ENCODE measurements around the gene ZIC1. TPM values are rescaled to one million over a fixed set of nuclear protein-coding genes. Genes with fewer than 3 reads are reported as not detected.
A peak's percentile ranks its signal among the peaks of the same experiment; 100 is the strongest.

The ZIC1 gene
- total RNA-seq, 3 donors from 2014 or later, result 2.0 to 6.1 TPM; not detected in 1

DNA sequence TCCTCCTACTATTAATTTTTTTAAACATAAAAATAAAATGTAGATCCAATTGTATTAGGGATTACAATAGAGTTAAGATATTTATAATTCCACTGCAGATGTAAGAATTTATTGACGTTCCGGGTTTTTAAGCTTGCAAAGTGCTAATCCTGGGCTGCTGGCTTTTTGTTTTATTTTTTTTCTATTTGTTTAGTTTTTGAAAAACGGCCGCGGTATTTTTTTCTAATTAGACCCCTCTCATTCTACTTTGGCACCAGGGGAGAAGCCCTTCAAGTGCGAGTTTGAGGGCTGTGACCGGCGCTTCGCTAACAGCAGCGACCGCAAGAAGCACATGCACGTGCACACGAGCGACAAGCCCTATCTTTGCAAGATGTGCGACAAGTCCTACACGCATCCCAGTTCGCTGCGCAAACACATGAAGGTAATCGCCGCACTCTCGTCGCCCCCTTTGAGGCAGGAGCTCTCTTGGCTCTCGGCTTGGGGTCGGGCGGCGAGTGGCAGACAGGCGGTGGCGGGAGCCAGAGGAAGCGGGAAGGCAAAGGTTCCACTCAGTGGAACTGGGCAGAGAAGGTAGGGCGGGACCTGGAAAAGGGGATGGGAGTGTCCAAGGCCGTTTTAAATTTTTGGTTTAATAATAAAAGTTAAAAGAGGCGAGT, 3.2 kb downstream of the ZIC1 start:
- peaks cover 11 to 91% of the 10 kb centered on the region in 2 donors for H3K27me3 ChIP-seq
- no peak for DNase-seq (ENCODE audit: low spot score in 2 of 2)
- H3K27ac ChIP-seq, result no peak overlapping the region
- intact Hi-C loops (cut with DNase I; ENCODE audit: low total_unique reads), result no loop called here
- H3K9me3 ChIP-seq, result peaks cover 0 to 12% of the 10 kb centered on the region in 2 donors
- no peaks in the 10 kb centered on the region for H3K36me3 ChIP-seq
- H3K4me3 ChIP-seq, result peak overlapping the region in 1 of 3 donors; percentile 60
- H3K4me1 ChIP-seq, result peaks cover 3 to 9% of the 10 kb centered on the region in 2 donors
- no peak for TF ChIP-seq POLR2AphosphoS5 (IDR thresholded peaks at IDR 0.05)

- Histone ChIP-seq H3K9me3 (peaks cover 0 to 12% of the 10 kb centered on the region in 2 donors), H3K36me3 (no peaks in the 10 kb centered on the region), H3K27me3 (peaks cover 11 to 87% of the 10 kb centered on the region in 2 donors), H3K4me1 (peaks cover 3 to 9% of the 10 kb centered on the region in 2 donors), H3K27ac (no peak overlapping the region), H3K4me3 (peak overlapping the region; percentile 17 to 60 (median 22))
- TF ChIP-seq POLR2A (IDR thresholded peaks at IDR 0.05), result no peak
- TF ChIP-seq POLR2AphosphoS5 (IDR thresholded peaks at IDR 0.05), result no peak
- TF ChIP-seq, protein P1, sequence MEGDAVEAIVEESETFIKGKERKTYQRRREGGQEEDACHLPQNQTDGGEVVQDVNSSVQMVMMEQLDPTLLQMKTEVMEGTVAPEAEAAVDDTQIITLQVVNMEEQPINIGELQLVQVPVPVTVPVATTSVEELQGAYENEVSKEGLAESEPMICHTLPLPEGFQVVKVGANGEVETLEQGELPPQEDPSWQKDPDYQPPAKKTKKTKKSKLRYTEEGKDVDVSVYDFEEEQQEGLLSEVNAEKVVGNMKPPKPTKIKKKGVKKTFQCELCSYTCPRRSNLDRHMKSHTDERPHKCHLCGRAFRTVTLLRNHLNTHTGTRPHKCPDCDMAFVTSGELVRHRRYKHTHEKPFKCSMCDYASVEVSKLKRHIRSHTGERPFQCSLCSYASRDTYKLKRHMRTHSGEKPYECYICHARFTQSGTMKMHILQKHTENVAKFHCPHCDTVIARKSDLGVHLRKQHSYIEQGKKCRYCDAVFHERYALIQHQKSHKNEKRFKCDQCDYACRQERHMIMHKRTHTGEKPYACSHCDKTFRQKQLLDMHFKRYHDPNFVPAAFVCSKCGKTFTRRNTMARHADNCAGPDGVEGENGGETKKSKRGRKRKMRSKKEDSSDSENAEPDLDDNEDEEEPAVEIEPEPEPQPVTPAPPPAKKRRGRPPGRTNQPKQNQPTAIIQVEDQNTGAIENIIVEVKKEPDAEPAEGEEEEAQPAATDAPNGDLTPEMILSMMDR (IDR thresholded peaks at IDR 0.05), result no peak
- DNase-seq (ENCODE audit: low spot score in 2 of 2), result no peak
- intact Hi-C loops (cut with DNase I; ENCODE audit: low total_unique reads), result no loop called here
These were observed 3.9 kb downstream of the ZIC1 start for GRCh38 chr3:147412917-147413685.

DNA sequence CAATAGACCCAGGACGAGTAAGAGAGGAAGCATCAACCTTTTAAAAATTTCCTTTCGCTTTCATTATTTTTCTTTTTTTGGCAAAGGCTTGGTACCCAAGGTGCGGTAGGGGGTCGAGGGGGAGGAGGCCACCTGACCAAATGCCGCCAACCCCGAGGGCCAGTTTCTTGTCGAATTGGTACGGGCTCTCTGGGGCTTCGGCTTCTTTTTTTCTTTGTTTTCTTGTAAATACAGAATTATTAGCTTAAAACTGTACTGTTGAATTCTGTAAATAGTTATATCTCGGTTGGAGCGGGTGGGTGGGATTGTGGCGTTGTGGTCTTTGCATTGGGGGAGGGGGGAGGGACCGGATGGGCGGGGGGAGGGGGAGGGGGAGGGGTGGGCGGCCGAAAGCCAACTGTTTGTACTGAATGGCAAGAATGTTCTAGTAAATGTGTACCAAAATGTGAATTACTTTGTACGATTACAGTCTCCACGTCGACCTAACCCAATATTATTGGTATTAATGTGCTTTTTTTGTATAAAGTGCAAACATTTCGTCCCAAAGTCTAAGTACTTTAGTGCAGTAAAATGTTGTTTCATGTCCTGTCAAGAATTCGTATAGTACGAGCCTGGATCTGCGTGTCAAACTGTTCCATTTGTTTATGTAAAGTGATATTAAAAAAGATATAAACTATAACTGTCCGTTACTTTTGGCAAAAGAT, 4.7 kb downstream of the ZIC1 start:
- no peak overlapping the region for H3K27ac ChIP-seq
- H3K36me3 ChIP-seq, result no peaks in the 10 kb centered on the region
- intact Hi-C loops (cut with DNase I; ENCODE audit: low total_unique reads), result no loop called here
- H3K27me3 ChIP-seq, result peaks cover 8 to 87% of the 10 kb centered on the region in 2 donors
- peak overlapping the region; percentile 17 to 60 (median 22) for H3K4me3 ChIP-seq
- TF ChIP-seq POLR2A (IDR thresholded peaks at IDR 0.05) (no peak), POLR2AphosphoS5 (IDR thresholded peaks at IDR 0.05) (no peak)
- TF ChIP-seq, protein P1 (IDR thresholded peaks at IDR 0.05), result no peak
- DNase-seq (ENCODE audit: low spot score in 2 of 2), result no peak
- peaks cover 0 to 12% of the 10 kb centered on the region in 2 donors for H3K9me3 ChIP-seq
- H3K4me1 ChIP-seq, result peaks cover 3 to 9% of the 10 kb centered on the region in 2 donors

- no peak for DNase-seq (ENCODE audit: low spot score in 2 of 2)
- peaks cover 0 to 12% of the 10 kb centered on the region in 2 donors for H3K9me3 ChIP-seq
- no peak overlapping the region for H3K27ac ChIP-seq
- peaks cover 7 to 87% of the 10 kb centered on the region in 2 donors for H3K27me3 ChIP-seq
- H3K36me3 ChIP-seq, result no peaks in the 10 kb centered on the region
- TF ChIP-seq, protein P1 (IDR thresholded peaks at IDR 0.05), result no peak
- no peak for TF ChIP-seq POLR2A (IDR thresholded peaks at IDR 0.05)
- no peak for TF ChIP-seq POLR2AphosphoS5 (IDR thresholded peaks at IDR 0.05)
- H3K4me3 ChIP-seq, result no peak overlapping the region
- peaks cover 3 to 12% of the 10 kb centered on the region in 2 donors for H3K4me1 ChIP-seq
- intact Hi-C loops (cut with DNase I; ENCODE audit: low total_unique reads), result no loop called here
These were observed 5.4 kb downstream of the ZIC1 start for GRCh38 chr3:147414390-147415138.

- no peak for DNase-seq (ENCODE audit: low spot score in 2 of 2)
- no peak overlapping the region for H3K27ac ChIP-seq
- peaks cover 7 to 87% of the 10 kb centered on the region in 2 donors for H3K27me3 ChIP-seq
- TF ChIP-seq, protein P1 (IDR thresholded peaks at IDR 0.05), result no peak
- TF ChIP-seq POLR2AphosphoS5 (IDR thresholded peaks at IDR 0.05), result no peak
- no peak for TF ChIP-seq POLR2A (IDR thresholded peaks at IDR 0.05)
- no peaks in the 10 kb centered on the region for H3K36me3 ChIP-seq
- intact Hi-C loops (cut with DNase I; ENCODE audit: low total_unique reads), result no loop called here
- no peak overlapping the region for H3K4me3 ChIP-seq
- H3K4me1 ChIP-seq, result peaks cover 3 to 11% of the 10 kb centered on the region in 2 donors
- peaks cover 0 to 12% of the 10 kb centered on the region in 2 donors for H3K9me3 ChIP-seq
These were observed 6.1 kb downstream of the ZIC1 start for GRCh38 chr3:147415286-147415685.

All from breast epithelium (tissue), 4 donors.